ENCODE data around the gene NR2C1. TPM values are rescaled to one million over a fixed set of nuclear protein-coding genes. Genes with fewer than 3 reads are reported as not detected.

Gene NR2C1
- total RNA-seq, 4 donors from 2014 or later: 13.3 to 36.0 (median 19.6) TPM

DNA sequence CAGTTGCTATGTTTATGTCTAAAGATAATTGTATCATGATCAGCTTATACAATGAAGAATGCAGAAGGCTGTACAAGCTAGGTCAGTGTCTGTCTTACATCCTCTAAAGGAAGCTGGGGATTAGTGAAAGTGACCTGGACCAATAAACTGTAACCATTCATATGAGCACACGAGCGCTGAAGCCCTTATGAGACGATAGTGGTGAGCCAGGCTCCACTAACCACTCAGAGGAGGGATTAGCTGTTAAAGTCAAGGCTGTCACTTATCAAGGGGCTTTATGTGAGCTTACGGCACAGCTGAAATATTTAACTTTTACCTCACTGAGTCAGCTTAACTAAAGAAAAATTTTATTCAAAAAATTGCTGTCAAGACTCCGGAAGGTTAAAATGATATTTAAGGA lies 100.2 kb downstream of the NR2C1 start:
- Histone ChIP-seq H3K4me3 (no peak overlapping the region), H3K36me3 (peaks cover 0 to 36% (median 0%) of the 10 kb centered on the region in 3 donors), H3K4me1 (no peaks in the 10 kb centered on the region), H3K27ac (no peak overlapping the region), H3K27me3 (no peaks in the 10 kb centered on the region), H3K9me3 (no peaks in the 10 kb centered on the region)
- DNase-seq: no peak
- TF ChIP-seq POLR2A (IDR thresholded peaks at IDR 0.05): no peak
- TF ChIP-seq, protein P1, sequence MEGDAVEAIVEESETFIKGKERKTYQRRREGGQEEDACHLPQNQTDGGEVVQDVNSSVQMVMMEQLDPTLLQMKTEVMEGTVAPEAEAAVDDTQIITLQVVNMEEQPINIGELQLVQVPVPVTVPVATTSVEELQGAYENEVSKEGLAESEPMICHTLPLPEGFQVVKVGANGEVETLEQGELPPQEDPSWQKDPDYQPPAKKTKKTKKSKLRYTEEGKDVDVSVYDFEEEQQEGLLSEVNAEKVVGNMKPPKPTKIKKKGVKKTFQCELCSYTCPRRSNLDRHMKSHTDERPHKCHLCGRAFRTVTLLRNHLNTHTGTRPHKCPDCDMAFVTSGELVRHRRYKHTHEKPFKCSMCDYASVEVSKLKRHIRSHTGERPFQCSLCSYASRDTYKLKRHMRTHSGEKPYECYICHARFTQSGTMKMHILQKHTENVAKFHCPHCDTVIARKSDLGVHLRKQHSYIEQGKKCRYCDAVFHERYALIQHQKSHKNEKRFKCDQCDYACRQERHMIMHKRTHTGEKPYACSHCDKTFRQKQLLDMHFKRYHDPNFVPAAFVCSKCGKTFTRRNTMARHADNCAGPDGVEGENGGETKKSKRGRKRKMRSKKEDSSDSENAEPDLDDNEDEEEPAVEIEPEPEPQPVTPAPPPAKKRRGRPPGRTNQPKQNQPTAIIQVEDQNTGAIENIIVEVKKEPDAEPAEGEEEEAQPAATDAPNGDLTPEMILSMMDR (IDR thresholded peaks at IDR 0.05): no peak
- WGBS, 2 donors: 70 to 90% methylated on average over 5 of the region's 5 CpGs
- intact Hi-C loops (cut with DNase I): no loop called here

- DNase-seq: no peak
These were observed 100.6 kb downstream of the NR2C1 start for GRCh38 chr12:94972795-94973194.

GRCh38 chr12:94971923-94972322 lies 101.5 kb downstream of the NR2C1 start:
- Histone ChIP-seq H3K4me1 (no peaks in the 10 kb centered on the region), H3K9me3 (no peaks in the 10 kb centered on the region), H3K27me3 (no peaks in the 10 kb centered on the region), H3K4me3 (no peak overlapping the region), H3K36me3 (peaks cover 0 to 36% (median 0%) of the 10 kb centered on the region in 3 donors), H3K27ac (no peak overlapping the region)
- 86 to 88% methylated on average over 2 of the region's 2 CpGs for WGBS, 2 donors
- no peak for TF ChIP-seq POLR2A (IDR thresholded peaks at IDR 0.05)
- TF ChIP-seq, protein P1 (IDR thresholded peaks at IDR 0.05): no peak
- intact Hi-C loops (cut with DNase I): no loop called here
- DNase-seq: no peak

More at GRCh38 chr12:94972795-94973194, 100.6 kb downstream of the NR2C1 start:
- no peaks in the 10 kb centered on the region for H3K9me3 ChIP-seq
- no peak for TF ChIP-seq POLR2A (IDR thresholded peaks at IDR 0.05)
- TF ChIP-seq, protein P1 (IDR thresholded peaks at IDR 0.05): no peak
- 66 to 92% methylated on average over 2 of the region's 2 CpGs for WGBS, 2 donors
- H3K27me3 ChIP-seq: no peaks in the 10 kb centered on the region
- no peak overlapping the region for H3K4me3 ChIP-seq
- H3K27ac ChIP-seq: no peak overlapping the region
- intact Hi-C loops (cut with DNase I): no loop called here
- peaks cover 0 to 36% (median 0%) of the 10 kb centered on the region in 3 donors for H3K36me3 ChIP-seq
- no peaks in the 10 kb centered on the region for H3K4me1 ChIP-seq

- TF ChIP-seq, protein P1 (IDR thresholded peaks at IDR 0.05): no peak
- TF ChIP-seq POLR2A (IDR thresholded peaks at IDR 0.05): no peak
- intact Hi-C loops (cut with DNase I): no loop called here
- Histone ChIP-seq H3K4me1 (no peaks in the 10 kb centered on the region), H3K36me3 (peaks cover 0 to 32% (median 0%) of the 10 kb centered on the region in 3 donors), H3K4me3 (no peak overlapping the region), H3K27ac (no peak overlapping the region), H3K9me3 (no peaks in the 10 kb centered on the region), H3K27me3 (no peaks in the 10 kb centered on the region)
- DNase-seq: no peak
- WGBS, 2 donors: 100% methylated on average over 1 of the region's 1 CpG
These were observed 102.9 kb downstream of the NR2C1 start for GRCh38 chr12:94970560-94970959.

Other genes starting within 250 kb of the NR2C1 start
- gene NDUFA12, start 69.9 kb downstream of the NR2C1 start, total RNA-seq: 100 to 1,000 TPM in 2 of 4 donors, 10 to 100 TPM in 2; 86.1 to 163 (median 97.6) TPM
- 10 to 100 TPM; 10.0 to 19.1 (median 13.2) TPM for gene FGD6, start 143.8 kb upstream of the NR2C1 start, total RNA-seq
- 10 to 100 TPM; 27.7 to 82.0 (median 45.3) TPM for gene VEZT, start 144.2 kb upstream of the NR2C1 start, total RNA-seq